Measurements from ENCODE around the gene OSBPL6.

- TF ChIP-seq, protein P1, sequence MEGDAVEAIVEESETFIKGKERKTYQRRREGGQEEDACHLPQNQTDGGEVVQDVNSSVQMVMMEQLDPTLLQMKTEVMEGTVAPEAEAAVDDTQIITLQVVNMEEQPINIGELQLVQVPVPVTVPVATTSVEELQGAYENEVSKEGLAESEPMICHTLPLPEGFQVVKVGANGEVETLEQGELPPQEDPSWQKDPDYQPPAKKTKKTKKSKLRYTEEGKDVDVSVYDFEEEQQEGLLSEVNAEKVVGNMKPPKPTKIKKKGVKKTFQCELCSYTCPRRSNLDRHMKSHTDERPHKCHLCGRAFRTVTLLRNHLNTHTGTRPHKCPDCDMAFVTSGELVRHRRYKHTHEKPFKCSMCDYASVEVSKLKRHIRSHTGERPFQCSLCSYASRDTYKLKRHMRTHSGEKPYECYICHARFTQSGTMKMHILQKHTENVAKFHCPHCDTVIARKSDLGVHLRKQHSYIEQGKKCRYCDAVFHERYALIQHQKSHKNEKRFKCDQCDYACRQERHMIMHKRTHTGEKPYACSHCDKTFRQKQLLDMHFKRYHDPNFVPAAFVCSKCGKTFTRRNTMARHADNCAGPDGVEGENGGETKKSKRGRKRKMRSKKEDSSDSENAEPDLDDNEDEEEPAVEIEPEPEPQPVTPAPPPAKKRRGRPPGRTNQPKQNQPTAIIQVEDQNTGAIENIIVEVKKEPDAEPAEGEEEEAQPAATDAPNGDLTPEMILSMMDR (IDR thresholded peaks at IDR 0.05), result no peak
- no peak for TF ChIP-seq POLR2A (IDR thresholded peaks at IDR 0.05)
Observed at GRCh38 chr2:178448968-178449661, 254.8 kb downstream of the OSBPL6 start.
